IPS DF 6.9 (cell line): ENCODE data around the gene TTC7B.

Experiments
- DNase-seq: peaks from one replicate; pipeline ENCODE4 v3.0.0-alpha.2; 2013; ENCODE audit warnings: low read depth, low spot score
- H3K27ac ChIP-seq: one replicate; pipeline ENCODE4 v1.5.1; 2013; ENCODE audit warnings: low read length, control low read depth
- H3K27me3 ChIP-seq: 2 replicates; pipeline ENCODE4 v1.6.1; 2013; ENCODE audit warnings: mild to moderate bottlenecking, low read length; ENCODE audit not compliant: control insufficient read depth, insufficient read depth
- H3K36me3 ChIP-seq: 2 replicates; pipeline ENCODE4 v1.6.1; 2013; ENCODE audit warnings: low read length; ENCODE audit not compliant: control insufficient read depth, insufficient read depth
- H3K4me1 ChIP-seq: 2 replicates; pipeline ENCODE4 v1.6.1; 2013; ENCODE audit warnings: low read length; ENCODE audit not compliant: control insufficient read depth, insufficient read depth
- H3K4me3 ChIP-seq: 2 replicates; pipeline ENCODE4 v1.5.1; 2013; ENCODE audit warnings: mild to moderate bottlenecking, low read length
- H3K9me3 ChIP-seq: 2 replicates; pipeline ENCODE4 v1.6.1; 2013; ENCODE audit warnings: low read length, inconsistent platforms; ENCODE audit not compliant: control insufficient read depth, insufficient read depth
- WGBS: extraction: QIAGEN DNeasy Blood & Tissue Kit; methylation state at CpG from one replicate; pipeline ENCODE4 v1.1.7; 2013; ENCODE audit warnings: mixed read lengths, missing lambda C conversion rate; ENCODE audit not compliant: insufficient read length, insufficient coverage; 5-methylcytosine and 5-hydroxymethylcytosine counted together

TTC7B gene

GRCh38 chr14:90558041-90558982 lies 257.9 kb downstream of the TTC7B start:
- no peak overlapping the region for H3K4me3 ChIP-seq
- no peak overlapping the region for H3K27ac ChIP-seq
- no peaks in the 10 kb centered on the region; the same call in 1 of the 2 replicates for H3K36me3 ChIP-seq
- DNase-seq = no peak
- no peaks in the 10 kb centered on the region for H3K9me3 ChIP-seq
- no CpG with 5 or more reads among the region's 30 CpGs for WGBS
- peaks cover 8% of the 10 kb centered on the region for H3K4me1 ChIP-seq
- H3K27me3 ChIP-seq = no peaks in the 10 kb centered on the region

- H3K36me3 ChIP-seq = no peaks in the 10 kb centered on the region; the same call in 1 of the 2 replicates
- H3K27ac ChIP-seq = no peak overlapping the region
- no peak for DNase-seq
- H3K4me1 ChIP-seq = peaks cover 8% of the 10 kb centered on the region
- H3K4me3 ChIP-seq = no peak overlapping the region
- WGBS = no CpG with 5 or more reads among the region's 7 CpGs
- no peaks in the 10 kb centered on the region for H3K9me3 ChIP-seq
- H3K27me3 ChIP-seq = no peaks in the 10 kb centered on the region
Observed at GRCh38 chr14:90557516-90557915, 258.7 kb downstream of the TTC7B start.

GRCh38 chr14:90556666-90557450 lies 259.4 kb downstream of the TTC7B start:
- WGBS = no CpG with 5 or more reads among the region's 12 CpGs
- Histone ChIP-seq H3K9me3 (no peaks in the 10 kb centered on the region), H3K4me1 (peaks cover 10% of the 10 kb centered on the region), H3K36me3 (no peaks in the 10 kb centered on the region; the same call in 1 of the 2 replicates), H3K27ac (no peak overlapping the region), H3K27me3 (no peaks in the 10 kb centered on the region), H3K4me3 (no peak overlapping the region)
- no peak for DNase-seq

DNA sequence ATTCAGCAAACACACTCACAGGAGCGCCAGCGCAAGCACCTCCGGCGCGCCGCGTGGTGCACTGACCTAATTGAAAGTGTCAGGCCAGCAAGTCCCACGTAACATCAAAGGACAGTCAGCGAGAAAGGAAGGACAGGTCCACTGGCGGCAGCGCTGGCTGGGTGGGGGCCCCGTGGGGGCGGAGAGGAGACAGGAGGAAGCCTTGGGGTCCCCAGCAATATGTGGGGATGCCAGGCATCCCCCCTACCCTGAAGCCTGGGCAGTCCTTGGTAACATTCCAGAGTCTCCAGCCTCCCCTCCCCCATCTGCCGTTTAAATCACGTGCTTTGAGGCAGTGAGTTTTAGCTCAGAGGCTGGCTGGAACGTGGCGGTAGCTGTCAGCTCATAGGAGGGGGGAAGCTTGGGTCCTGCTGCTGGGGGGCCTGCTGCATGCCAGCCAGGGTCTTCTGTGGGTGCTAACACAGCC lies 260.2 kb downstream of the TTC7B start:
- Histone ChIP-seq H3K36me3 (no peaks in the 10 kb centered on the region; the same call in 1 of the 2 replicates), H3K4me3 (no peak overlapping the region), H3K27me3 (no peaks in the 10 kb centered on the region), H3K27ac (no peak overlapping the region), H3K9me3 (no peaks in the 10 kb centered on the region), H3K4me1 (peaks cover 10% of the 10 kb centered on the region)
- WGBS = no CpG with 5 or more reads among the region's 17 CpGs
- no peak for DNase-seq

- Histone ChIP-seq H3K4me1 (peaks cover 10% of the 10 kb centered on the region), H3K9me3 (no peaks in the 10 kb centered on the region), H3K27me3 (no peaks in the 10 kb centered on the region), H3K27ac (no peak overlapping the region), H3K4me3 (no peak overlapping the region), H3K36me3 (no peaks in the 10 kb centered on the region; the same call in 1 of the 2 replicates)
- no peak for DNase-seq
- WGBS = no CpG with 5 or more reads among the region's 21 CpGs
Observed at GRCh38 chr14:90555126-90556011, 260.9 kb downstream of the TTC7B start.

DNA sequence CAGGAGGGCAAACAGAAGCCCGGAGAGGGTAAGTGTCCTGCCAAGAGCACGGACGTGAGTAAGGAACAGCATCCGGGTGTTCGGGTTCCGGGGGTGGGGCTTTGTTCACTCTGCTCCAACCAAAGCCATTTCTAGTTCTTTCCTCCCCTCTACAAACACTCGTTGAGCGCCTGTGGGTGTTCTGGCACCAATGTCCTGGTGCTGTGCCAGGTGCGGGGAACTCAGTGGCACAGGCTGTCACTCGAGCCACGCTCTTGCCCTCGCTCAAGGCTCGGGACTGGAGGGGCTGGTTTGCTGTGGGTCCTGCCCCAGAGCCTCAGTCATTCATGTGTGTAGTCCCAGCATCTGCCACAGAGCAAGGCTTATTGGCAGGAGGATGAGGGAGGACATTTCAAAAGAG lies 261.9 kb downstream of the TTC7B start:
- no peak overlapping the region for H3K27ac ChIP-seq
- peaks cover 10% of the 10 kb centered on the region for H3K4me1 ChIP-seq
- H3K4me3 ChIP-seq = no peak overlapping the region
- no peaks in the 10 kb centered on the region; the same call in 1 of the 2 replicates for H3K36me3 ChIP-seq
- DNase-seq = no peak
- no peaks in the 10 kb centered on the region for H3K27me3 ChIP-seq
- H3K9me3 ChIP-seq = no peaks in the 10 kb centered on the region
- no CpG with 5 or more reads among the region's 13 CpGs for WGBS

- no peaks in the 10 kb centered on the region for H3K9me3 ChIP-seq
- H3K36me3 ChIP-seq = no peaks in the 10 kb centered on the region; the same call in 1 of the 2 replicates
- no peak overlapping the region for H3K4me3 ChIP-seq
- H3K27me3 ChIP-seq = no peaks in the 10 kb centered on the region
- no peak for DNase-seq
- H3K27ac ChIP-seq = no peak overlapping the region
- WGBS = no CpG with 5 or more reads among the region's 9 CpGs
- peaks cover 10% of the 10 kb centered on the region for H3K4me1 ChIP-seq
Observed at GRCh38 chr14:90553921-90554336, 262.3 kb downstream of the TTC7B start.

DNA sequence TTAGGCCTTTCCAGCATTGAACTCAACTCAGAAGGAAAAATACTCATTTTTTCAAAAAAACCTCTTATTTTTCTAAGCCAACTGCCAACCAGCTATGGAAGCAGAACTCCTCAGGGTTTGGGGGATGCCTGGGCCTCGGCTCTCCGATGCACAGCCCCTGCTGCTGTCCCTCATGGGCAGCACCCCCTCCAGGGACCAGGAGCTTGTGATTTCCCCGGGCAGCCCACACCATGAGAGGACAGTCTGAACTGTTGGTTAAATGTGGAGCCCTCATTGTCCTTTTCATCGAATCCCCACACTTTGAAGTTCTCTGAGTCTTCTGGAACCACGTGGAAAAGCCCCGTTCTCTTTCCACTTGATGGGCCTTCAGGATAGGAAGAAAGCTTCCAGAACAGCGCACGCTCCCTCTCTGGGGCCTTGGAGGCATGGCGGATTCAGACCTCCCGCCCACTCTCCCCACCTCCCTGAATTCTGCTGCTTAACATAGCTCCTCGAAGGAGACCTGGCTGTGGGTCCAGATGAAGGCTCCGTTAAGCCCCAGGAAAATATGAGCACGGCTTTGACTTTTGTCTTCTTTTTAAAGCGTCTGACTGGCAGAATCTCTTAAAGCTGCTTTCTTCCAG lies 262.8 kb downstream of the TTC7B start:
- Histone ChIP-seq H3K36me3 (no peaks in the 10 kb centered on the region; the same call in 1 of the 2 replicates), H3K27ac (no peak overlapping the region), H3K4me1 (peaks cover 10% of the 10 kb centered on the region), H3K4me3 (no peak overlapping the region), H3K9me3 (no peaks in the 10 kb centered on the region), H3K27me3 (no peaks in the 10 kb centered on the region)
- whole genome bisulfite sequencing = no CpG with 5 or more reads among the region's 14 CpGs
- DNase-seq = no peak

DNA sequence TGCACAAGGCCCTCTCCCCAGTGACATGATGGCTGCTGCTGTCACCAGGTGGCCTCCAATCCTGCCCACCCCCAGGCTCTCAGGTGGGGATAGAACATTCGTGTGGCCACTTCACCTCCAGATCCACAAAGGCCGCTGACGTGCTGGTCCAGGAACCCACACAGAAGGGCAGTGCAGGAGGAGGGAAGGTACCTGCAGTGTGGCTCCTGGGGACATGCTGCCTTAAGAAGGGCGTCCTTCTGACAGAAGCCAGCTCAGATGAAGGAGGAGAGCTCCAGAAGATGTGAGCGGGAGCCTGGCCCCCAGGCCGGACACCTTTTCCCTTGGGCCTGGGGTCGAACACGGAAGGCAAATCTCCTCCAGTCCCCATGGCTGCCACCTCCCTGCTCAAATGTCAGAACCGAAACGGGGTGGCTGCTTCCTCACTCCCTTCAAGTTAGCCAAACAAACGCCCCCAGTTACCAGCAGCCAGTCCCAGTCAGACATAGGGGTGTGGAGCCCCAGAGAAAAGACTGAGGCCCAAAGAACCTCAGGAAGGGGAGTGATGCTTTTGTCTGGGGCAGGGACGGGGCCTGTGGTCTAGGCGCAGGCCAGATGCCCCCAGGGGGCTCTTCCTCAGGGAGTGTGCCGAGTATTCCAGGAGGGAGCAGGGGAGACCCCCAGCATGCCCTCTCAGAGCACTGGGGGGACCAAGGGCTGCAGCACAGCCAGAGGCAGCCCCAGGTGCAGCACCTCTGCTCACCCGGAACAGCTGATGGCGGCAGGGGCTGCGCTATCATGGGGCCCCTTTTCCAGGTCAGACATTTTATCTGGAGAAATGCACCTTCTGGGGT lies 263.5 kb downstream of the TTC7B start:
- Histone ChIP-seq H3K36me3 (no peaks in the 10 kb centered on the region), H3K4me1 (peaks cover 10% of the 10 kb centered on the region), H3K27ac (no peak overlapping the region), H3K27me3 (no peaks in the 10 kb centered on the region), H3K4me3 (no peak overlapping the region), H3K9me3 (no peaks in the 10 kb centered on the region)
- no peak for DNase-seq
- WGBS = no CpG with 5 or more reads among the region's 17 CpGs
